HepG2 (cell line): ENCODE results near the gene TEDC1. TPM values are rescaled to one million over a fixed set of nuclear protein-coding genes. Genes with fewer than 3 reads are reported as not detected.
A peak's percentile ranks its signal among the peaks of the same experiment; 100 is the strongest.

ENCODE experiments used
- BCL6 ChIP-seq: IDR thresholded peaks from 2 replicates; pipeline ENCODE4 v1.6.1; 2016; ENCODE audit warnings: missing genetic modification reagents, missing compliant biosample characterization
- CREM ChIP-seq, 2 experiments: sonication (generic) in 1 of 2; formaldehyde crosslinking in 1 of 2; IDR thresholded peaks; 2 replicates each; pipeline versions ENCODE4 v1.4.0 to v1.6.1; 2016 to 2020; ENCODE audit warnings: antibody characterized with exemption in 1 of 2, mild to moderate bottlenecking in 1 of 2, missing genetic modification reagents in 1 of 2
- E2F5 ChIP-seq: sonication (generic); formaldehyde crosslinking; conservative IDR thresholded peaks from 2 replicates; pipeline ENCODE4 v1.4.0; 2020; ENCODE audit warnings: missing genetic modification reagents
- GABPA ChIP-seq, 2 experiments: IDR thresholded peaks; 2 replicates each; pipeline ENCODE4 v1.6.1; 2011 to 2016; ENCODE audit warnings: low read depth in 2 of 2, low read length in 1 of 2, missing biosample characterization in 1 of 2, missing genetic modification characterization in 1 of 2
- GZF1 ChIP-seq: sonication (generic); formaldehyde crosslinking; IDR thresholded peaks from 2 replicates; pipeline ENCODE4 v1.5.1; 2020; ENCODE audit warnings: mild to moderate bottlenecking, missing genetic modification reagents
- SMC3 ChIP-seq: IDR thresholded peaks from 2 replicates; pipeline ENCODE4 v1.6.1; 2011; ENCODE audit warnings: low read length, improper control_type of control experiment
- TAF1 ChIP-seq: sonication (generic); formaldehyde crosslinking; IDR thresholded peaks from 2 replicates; pipeline ENCODE4 v1.4.0; 2020; ENCODE audit warnings: missing genetic modification reagents
- TARDBP ChIP-seq: sonication (generic); formaldehyde crosslinking; IDR thresholded peaks from 2 replicates; pipeline ENCODE4 v1.8.0; 2022; ENCODE audit warnings: mild to moderate bottlenecking, missing genetic modification reagents
- ZBTB43 ChIP-seq: sonication (generic); formaldehyde crosslinking; conservative IDR thresholded peaks from 2 replicates; pipeline ENCODE4 v1.4.0; 2020; ENCODE audit warnings: missing genetic modification reagents
- ZMYM3 ChIP-seq: sonication (generic); formaldehyde crosslinking; IDR thresholded peaks from 2 replicates; pipeline ENCODE4 v1.5.1; 2020; ENCODE audit warnings: mild to moderate bottlenecking, missing genetic modification reagents
- ZNF256 ChIP-seq: sonication (generic); formaldehyde crosslinking; conservative IDR thresholded peaks from 2 replicates; pipeline ENCODE4 v1.4.0; 2020; ENCODE audit warnings: missing genetic modification reagents
- ZNF510 ChIP-seq: sonication (generic); formaldehyde crosslinking; IDR thresholded peaks from 2 replicates; pipeline ENCODE4 v1.4.0; 2020; ENCODE audit warnings: low read depth, mild to moderate bottlenecking, missing genetic modification reagents
- ZNF552 ChIP-seq: sonication (generic); formaldehyde crosslinking; IDR thresholded peaks from 2 replicates; pipeline ENCODE4 v1.9.0; 2022; ENCODE audit warnings: missing genetic modification reagents, mild to moderate bottlenecking, borderline replicate concordance
- ZNF605 ChIP-seq: sonication (generic); formaldehyde crosslinking; IDR thresholded peaks from 2 replicates; pipeline ENCODE4 v1.8.0; 2022; ENCODE audit warnings: mild to moderate bottlenecking, missing genetic modification reagents
- ZNF609 ChIP-seq: sonication (generic); formaldehyde crosslinking; IDR thresholded peaks from 2 replicates; pipeline ENCODE4 v1.4.0; 2020; ENCODE audit warnings: mild to moderate bottlenecking, missing genetic modification reagents, borderline replicate concordance
- ZSCAN12 ChIP-seq: sonication (generic); formaldehyde crosslinking; IDR thresholded peaks from 2 replicates; pipeline ENCODE4 v1.9.0; 2021; ENCODE audit warnings: mild to moderate bottlenecking, missing genetic modification reagents
- ZSCAN25 ChIP-seq: sonication (generic); formaldehyde crosslinking; IDR thresholded peaks from 2 replicates; pipeline ENCODE4 v1.8.0; 2022; ENCODE audit warnings: mild to moderate bottlenecking, missing genetic modification reagents
- ZXDC ChIP-seq: sonication (generic); formaldehyde crosslinking; IDR thresholded peaks from 2 replicates; pipeline ENCODE4 v1.5.0; 2020; ENCODE audit warnings: mild to moderate bottlenecking, missing genetic modification reagents
- polyA plus RNA-seq, 8 experiments: library from polyadenylated mRNA; depleted of rRNA in 3 of 8; stranded (reverse) in 7 of 8; unstranded in 1 of 8; fragments of >200 nt; fragmentation: Illumina TruSeq in 4 of 8; extraction: Trizol in 4 of 8; gene quantifications; 2 replicates each; pipeline versions ENCODE4 v1.2.1 to v1.2.3, GENCODE V29; 2011 to 2016; ENCODE audit warnings: low read depth in 4 of 8, missing spikeins in 1 of 8, mixed read lengths in 1 of 8; ENCODE audit not compliant: insufficient read depth in 1 of 8
- total RNA-seq, 5 experiments: library from RNA; depleted of rRNA; stranded (reverse); fragments of >200 nt; fragmentation: Illumina TruSeq; extraction: Trizol; gene quantifications; 2 replicates each; pipeline ENCODE4 v1.2.3, GENCODE V29; 2016; ENCODE audit warnings: low read depth in 1 of 5

TEDC1 gene
- total and polyA plus RNA-seq, 2 of the 13 experiments (the other 11 are each of a cell fraction or from before 2014, with no cell fraction given): 5.7 to 27.4 TPM

- TF ChIP-seq CREM (IDR thresholded peaks at IDR 0.05) (peak; percentile 46; the same call in 1 of the 2 replicates), CREM (CRISPR knock-in tag; IDR thresholded peaks at IDR 0.05) (no peak), ZBTB43 (CRISPR knock-in tag) (peak; percentile 68), ZSCAN25 (CRISPR knock-in tag) (peak; percentile 90), TARDBP (CRISPR knock-in tag) (peak; percentile 78), ZMYM3 (CRISPR knock-in tag) (no peak), GZF1 (CRISPR knock-in tag) (no peak), ZNF605 (CRISPR knock-in tag) (no peak), BCL6 (CRISPR knock-in tag) (peak; percentile 24; the same call in 1 of the 2 replicates), TAF1 (peak; percentile 61; the same call in 1 of the 2 replicates), ZSCAN12 (no peak), ZNF510 (no peak), ZXDC (CRISPR knock-in tag) (no peak), E2F5 (CRISPR knock-in tag) (no peak), ZNF609 (CRISPR knock-in tag) (peak; percentile 80), ZNF256 (no peak), ZNF552 (CRISPR knock-in tag) (peak; percentile 82), GABPA (IDR thresholded peaks at IDR 0.05; ENCODE audit: low read depth, low read length) (no peak), GABPA (CRISPR knock-in tag; IDR thresholded peaks at IDR 0.05; ENCODE audit: low read depth) (no peak), SMC3 (no peak)
Observed at GRCh38 chr14:105499256-105500035, 8.4 kb downstream of the TEDC1 start (continued).
